NCI-H526 (cell line): ENCODE results near the gene SERGEF.

Experiments used
- DNase-seq, 2 experiments: peaks; one replicate each; lab custom pipeline; 2025; lab: John Stamatoyannopoulos, UW

Gene SERGEF

GRCh38 chr11:17748044-17748443, 264.8 kb downstream of the SERGEF start:
- no peak for DNase-seq

GRCh38 chr11:17747131-17747955, 265.5 kb downstream of the SERGEF start:
- DNase-seq = no peak

GRCh38 chr11:17746096-17746495, 266.8 kb downstream of the SERGEF start:
- no peak for DNase-seq

GRCh38 chr11:17745023-17745772, 267.6 kb downstream of the SERGEF start:
- no peak for DNase-seq

- DNase-seq = no peak
Observed at GRCh38 chr11:17744151-17744940, 268.5 kb downstream of the SERGEF start.

- no peak for DNase-seq
Observed at GRCh38 chr11:17743808-17744119, 269.1 kb downstream of the SERGEF start.

- no peak for DNase-seq
Observed at GRCh38 chr11:17743026-17743807, 269.6 kb downstream of the SERGEF start.

GRCh38 chr11:17742019-17742418, 270.8 kb downstream of the SERGEF start:
- DNase-seq = no peak

- no peak for DNase-seq
Observed at GRCh38 chr11:17741487-17741886, 271.4 kb downstream of the SERGEF start.

GRCh38 chr11:17740649-17741235, 272.1 kb downstream of the SERGEF start:
- no peak for DNase-seq

GRCh38 chr11:17739945-17740338, 272.9 kb downstream of the SERGEF start:
- no peak for DNase-seq

- DNase-seq = no peak
Observed at GRCh38 chr11:17738151-17738973, 274.5 kb downstream of the SERGEF start.
